Cardiac muscle cell (in vitro differentiated cells and primary cell): ENCODE measurements around the gene RNGTT. TPM values are rescaled to one million over a fixed set of nuclear protein-coding genes. Genes with fewer than 3 reads are reported as not detected.

Experiments used
- DNase-seq, 2 donors: peaks; one replicate each; pipeline versions ENCODE4 v3.0.0 to v3.0.0-alpha.2; 2010 to 2017; ENCODE audit warnings: low read depth in 1 of 2, low spot score in 1 of 2
- H3K27ac ChIP-seq: fragments of 200-600 bp; sonication (generic); 2 replicates; pipeline ENCODE4 v1.5.1; 2016
- H3K27me3 ChIP-seq: fragments of 200-600 bp; sonication (generic); 2 replicates; pipeline ENCODE4 v1.6.0; 2016; ENCODE audit warnings: control low read depth
- H3K36me3 ChIP-seq: fragments of 200-600 bp; sonication (generic); 2 replicates; pipeline ENCODE4 v1.5.1; 2016; ENCODE audit warnings: control low read depth
- H3K4me1 ChIP-seq: fragments of 200-600 bp; sonication (generic); 2 replicates; pipeline ENCODE4 v1.8.1; 2017; ENCODE audit warnings: low read depth, mild to moderate bottlenecking, mixed run types
- H3K4me3 ChIP-seq: fragments of 200-600 bp; sonication (generic); 2 replicates; pipeline ENCODE4 v1.5.1; 2016; ENCODE audit warnings: mild to moderate bottlenecking
- H3K9me3 ChIP-seq: fragments of 200-600 bp; sonication (generic); 2 replicates; pipeline ENCODE4 v1.5.1; 2017; ENCODE audit warnings: low read depth, mild to moderate bottlenecking, control low read depth
- polyA plus RNA-seq: library from polyadenylated mRNA; unstranded; fragments of >200 nt; fragmentation: Nextera tagmentation; extraction: Ambion mirVana; gene quantifications from 2 replicates; pipeline ENCODE4 v1.2.1, GENCODE V29; 2016
- total RNA-seq: library from RNA; depleted of rRNA; stranded (reverse); fragments of >200 nt; gene quantifications from 2 replicates; pipeline ENCODE4 v1.2.3, GENCODE V29; 2016
- TF ChIP-seq, protein P1 (sequence below): IDR thresholded peaks from 2 replicates; pipeline ENCODE4 v1.5.1; 2012; ENCODE audit warnings: low read depth, mild to moderate bottlenecking, low read length

Gene RNGTT
- total and polyA plus RNA-seq, 2 experiments from 2014 or later, result 10.9 to 12.5 TPM

DNA sequence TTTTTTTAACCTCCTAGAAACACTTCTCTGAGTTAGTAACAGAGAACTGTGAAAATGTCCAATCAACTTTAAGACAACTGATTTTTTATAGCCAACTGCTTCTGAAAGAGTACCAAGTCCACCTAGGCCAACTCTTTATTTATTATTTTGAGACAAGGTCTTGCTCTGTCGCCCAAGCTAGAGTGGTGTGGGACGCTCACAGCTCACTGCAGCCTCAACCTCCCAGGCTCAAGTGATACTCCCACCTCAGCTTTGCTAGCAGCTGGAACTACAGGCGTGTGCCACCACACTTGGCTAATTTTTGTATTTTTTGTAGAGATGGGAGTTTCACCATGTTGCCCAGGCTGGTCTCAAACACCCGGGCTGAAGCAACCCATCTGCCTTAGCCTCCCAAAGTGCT is 331.6 kb downstream of the RNGTT start:
- Histone ChIP-seq H3K27ac (no peak overlapping the region), H3K27me3 (no peaks in the 10 kb centered on the region), H3K4me3 (no peak overlapping the region), H3K36me3 (no peaks in the 10 kb centered on the region), H3K9me3 (no peaks in the 10 kb centered on the region), H3K4me1 (no peaks in the 10 kb centered on the region)
- TF ChIP-seq, protein P1, sequence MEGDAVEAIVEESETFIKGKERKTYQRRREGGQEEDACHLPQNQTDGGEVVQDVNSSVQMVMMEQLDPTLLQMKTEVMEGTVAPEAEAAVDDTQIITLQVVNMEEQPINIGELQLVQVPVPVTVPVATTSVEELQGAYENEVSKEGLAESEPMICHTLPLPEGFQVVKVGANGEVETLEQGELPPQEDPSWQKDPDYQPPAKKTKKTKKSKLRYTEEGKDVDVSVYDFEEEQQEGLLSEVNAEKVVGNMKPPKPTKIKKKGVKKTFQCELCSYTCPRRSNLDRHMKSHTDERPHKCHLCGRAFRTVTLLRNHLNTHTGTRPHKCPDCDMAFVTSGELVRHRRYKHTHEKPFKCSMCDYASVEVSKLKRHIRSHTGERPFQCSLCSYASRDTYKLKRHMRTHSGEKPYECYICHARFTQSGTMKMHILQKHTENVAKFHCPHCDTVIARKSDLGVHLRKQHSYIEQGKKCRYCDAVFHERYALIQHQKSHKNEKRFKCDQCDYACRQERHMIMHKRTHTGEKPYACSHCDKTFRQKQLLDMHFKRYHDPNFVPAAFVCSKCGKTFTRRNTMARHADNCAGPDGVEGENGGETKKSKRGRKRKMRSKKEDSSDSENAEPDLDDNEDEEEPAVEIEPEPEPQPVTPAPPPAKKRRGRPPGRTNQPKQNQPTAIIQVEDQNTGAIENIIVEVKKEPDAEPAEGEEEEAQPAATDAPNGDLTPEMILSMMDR, result no peak
- DNase-seq, result no peak

DNA sequence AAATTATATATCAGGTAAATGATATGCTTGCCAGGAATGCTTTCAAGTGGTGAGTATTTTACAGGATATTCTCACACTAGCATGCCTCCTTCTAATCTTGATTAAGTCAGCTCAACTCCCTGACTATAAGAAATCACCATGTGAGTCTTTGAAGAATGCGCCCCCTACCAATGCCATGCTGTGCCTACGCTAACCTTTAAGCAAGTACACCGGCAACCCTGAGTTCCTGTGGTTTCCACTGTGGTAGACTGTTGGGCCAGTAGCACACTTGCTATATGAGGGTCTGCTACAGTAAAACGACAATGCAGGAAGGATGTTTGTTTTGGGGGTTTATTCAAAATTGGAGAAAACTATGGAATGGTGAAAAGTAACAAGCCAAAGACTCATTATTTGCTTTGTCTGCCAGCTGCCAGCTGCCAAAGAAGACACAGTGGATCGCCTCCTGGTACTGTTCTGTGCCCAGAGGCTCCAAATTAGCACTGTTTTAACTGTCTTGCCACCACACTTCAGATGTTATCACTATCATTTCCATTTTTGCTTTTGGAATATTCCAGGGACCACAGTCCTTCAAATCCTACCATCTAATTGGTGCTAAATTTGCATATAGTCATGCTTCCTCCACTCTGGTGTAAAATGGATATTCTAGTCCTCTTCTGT is 333.5 kb downstream of the RNGTT start:
- Histone ChIP-seq H3K36me3 (no peaks in the 10 kb centered on the region), H3K4me3 (no peak overlapping the region), H3K27me3 (no peaks in the 10 kb centered on the region), H3K9me3 (no peaks in the 10 kb centered on the region), H3K4me1 (no peaks in the 10 kb centered on the region), H3K27ac (no peak overlapping the region)
- TF ChIP-seq, protein P1, result no peak
- peak in 1 of 2 donors; percentile 25 for DNase-seq

DNA sequence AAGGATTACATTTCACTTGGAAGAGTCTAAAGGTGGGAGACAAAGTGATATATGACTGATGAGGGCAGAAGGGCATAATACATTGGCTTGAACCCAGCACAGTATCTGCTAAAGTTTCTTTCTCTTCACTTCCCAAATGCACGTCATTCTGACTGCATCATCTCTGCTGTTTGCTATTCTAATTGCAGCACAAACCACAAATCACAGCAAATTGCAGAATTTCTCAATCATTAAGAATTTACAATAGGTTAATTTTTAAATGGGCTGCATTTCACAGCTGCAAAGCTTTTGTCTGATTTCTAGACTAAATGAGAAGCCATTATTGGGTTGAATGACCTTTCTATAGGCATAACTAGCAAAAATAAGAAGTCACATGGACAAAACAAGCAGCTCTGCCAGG is 337.0 kb downstream of the RNGTT start:
- Histone ChIP-seq H3K4me3 (no peak overlapping the region), H3K9me3 (no peaks in the 10 kb centered on the region), H3K4me1 (no peaks in the 10 kb centered on the region), H3K36me3 (no peaks in the 10 kb centered on the region), H3K27me3 (no peaks in the 10 kb centered on the region), H3K27ac (no peak overlapping the region)
- TF ChIP-seq, protein P1, result no peak
- DNase-seq, result peak in 1 of 2 donors; percentile 2

DNA sequence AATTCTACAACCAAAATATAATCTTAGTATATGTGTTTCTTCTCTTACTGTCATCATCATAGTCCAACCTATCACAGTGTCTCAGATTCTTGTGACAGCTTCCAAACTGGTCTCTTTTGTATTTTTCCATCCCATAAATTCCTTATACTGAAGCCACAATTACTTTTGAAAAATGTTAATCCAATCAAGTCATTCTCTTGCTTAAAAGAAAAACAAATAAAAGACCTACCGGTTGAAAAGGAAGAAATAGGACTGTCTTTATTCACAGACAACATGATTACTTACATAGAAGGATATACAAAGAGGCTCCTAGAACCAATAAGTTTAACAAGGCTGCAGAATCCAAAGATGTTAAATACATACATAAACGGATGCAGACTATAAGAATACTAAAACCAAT is 339.9 kb downstream of the RNGTT start:
- Histone ChIP-seq H3K9me3 (no peaks in the 10 kb centered on the region), H3K4me1 (no peaks in the 10 kb centered on the region), H3K27me3 (no peaks in the 10 kb centered on the region), H3K36me3 (no peaks in the 10 kb centered on the region), H3K27ac (no peak overlapping the region), H3K4me3 (no peak overlapping the region)
- DNase-seq, result no peak
- TF ChIP-seq, protein P1, result no peak

DNA sequence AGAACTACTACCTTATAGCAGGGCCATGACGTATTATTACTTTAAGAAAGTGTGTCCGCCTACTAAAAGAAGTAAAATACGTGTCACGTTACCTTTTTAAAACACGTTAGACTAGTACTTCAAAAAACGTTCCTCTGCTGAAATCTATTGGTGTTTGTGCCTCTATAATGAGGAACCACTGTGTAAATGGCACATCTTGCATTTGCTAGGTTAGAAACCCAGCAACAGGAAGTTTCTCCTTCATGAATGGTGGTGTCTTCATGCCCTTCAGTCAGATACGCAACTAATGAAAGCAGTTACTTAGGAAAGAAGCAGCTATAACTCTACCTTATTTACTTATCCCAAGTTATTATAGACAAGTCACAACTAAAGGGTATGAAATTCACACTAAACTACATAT is 343.5 kb downstream of the RNGTT start:
- Histone ChIP-seq H3K27ac (no peak overlapping the region), H3K4me1 (no peaks in the 10 kb centered on the region), H3K27me3 (no peaks in the 10 kb centered on the region), H3K4me3 (no peak overlapping the region), H3K9me3 (no peaks in the 10 kb centered on the region), H3K36me3 (no peaks in the 10 kb centered on the region)
- no peak for DNase-seq
- TF ChIP-seq, protein P1, result no peak
